Measurements from ENCODE around the gene ZBTB26.
A peak's percentile ranks its signal among the peaks of the same experiment; 100 is the strongest.

DNA sequence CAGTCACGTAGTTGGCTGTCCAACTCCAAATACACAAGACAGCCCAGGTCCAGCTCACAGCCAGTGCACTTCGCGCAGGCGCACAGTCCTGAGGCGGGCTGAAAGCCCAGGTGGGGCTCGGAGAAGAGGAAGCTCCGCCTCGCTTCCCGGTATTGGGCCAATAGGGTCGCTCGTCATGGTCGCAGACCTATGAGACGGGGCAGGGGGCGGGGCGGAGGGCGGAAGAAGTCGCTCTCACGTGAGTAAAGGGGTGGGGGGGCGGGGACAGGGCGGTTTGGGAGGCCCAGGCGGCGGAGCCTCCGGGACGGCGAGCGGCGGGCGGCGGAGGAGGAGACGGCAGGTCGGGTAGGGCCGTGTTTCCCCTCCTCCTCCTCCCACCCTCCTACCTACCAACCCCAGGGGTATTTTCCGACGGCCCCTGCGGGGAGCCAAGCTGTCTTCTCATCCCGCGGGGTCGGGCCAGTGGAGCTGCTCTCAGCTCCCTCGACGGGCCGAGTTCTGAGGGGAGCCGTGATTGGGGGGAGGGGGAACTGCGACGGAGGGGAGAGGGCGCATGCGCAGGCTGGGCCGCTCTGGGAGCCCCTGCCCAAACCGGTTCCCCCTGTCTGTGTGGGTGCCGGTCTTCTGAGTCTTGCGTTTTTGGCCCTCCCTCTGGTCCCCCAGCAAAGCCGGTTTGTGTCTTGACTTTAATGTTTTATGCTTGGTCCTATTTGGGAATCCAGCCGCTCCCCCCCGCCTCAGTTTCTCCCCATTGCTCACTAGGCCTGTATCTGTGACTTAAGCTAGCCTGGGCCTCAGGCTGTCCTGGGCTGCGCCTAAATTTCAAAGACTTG lies 9.7 kb upstream of the ZBTB26 start, which contains the start of gene RABGAP1:
- TF ChIP-seq, protein P1, sequence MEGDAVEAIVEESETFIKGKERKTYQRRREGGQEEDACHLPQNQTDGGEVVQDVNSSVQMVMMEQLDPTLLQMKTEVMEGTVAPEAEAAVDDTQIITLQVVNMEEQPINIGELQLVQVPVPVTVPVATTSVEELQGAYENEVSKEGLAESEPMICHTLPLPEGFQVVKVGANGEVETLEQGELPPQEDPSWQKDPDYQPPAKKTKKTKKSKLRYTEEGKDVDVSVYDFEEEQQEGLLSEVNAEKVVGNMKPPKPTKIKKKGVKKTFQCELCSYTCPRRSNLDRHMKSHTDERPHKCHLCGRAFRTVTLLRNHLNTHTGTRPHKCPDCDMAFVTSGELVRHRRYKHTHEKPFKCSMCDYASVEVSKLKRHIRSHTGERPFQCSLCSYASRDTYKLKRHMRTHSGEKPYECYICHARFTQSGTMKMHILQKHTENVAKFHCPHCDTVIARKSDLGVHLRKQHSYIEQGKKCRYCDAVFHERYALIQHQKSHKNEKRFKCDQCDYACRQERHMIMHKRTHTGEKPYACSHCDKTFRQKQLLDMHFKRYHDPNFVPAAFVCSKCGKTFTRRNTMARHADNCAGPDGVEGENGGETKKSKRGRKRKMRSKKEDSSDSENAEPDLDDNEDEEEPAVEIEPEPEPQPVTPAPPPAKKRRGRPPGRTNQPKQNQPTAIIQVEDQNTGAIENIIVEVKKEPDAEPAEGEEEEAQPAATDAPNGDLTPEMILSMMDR (IDR thresholded peaks at IDR 0.05 in 2 of 3, conservative IDR thresholded peaks at IDR 0.05 in 1 of 3; ENCODE audit: control insufficient read depth in 2 of 3, extremely low read depth in 1 of 3, insufficient read depth in 1 of 3, low read depth in 3 of 3, low read length in 3 of 3) = no peak
- TF ChIP-seq MXI1 (IDR thresholded peaks at IDR 0.05; ENCODE audit: low read depth, low read length) (no peak), SPI1 (IDR thresholded peaks at IDR 0.05; ENCODE audit: borderline replicate concordance, insufficient read depth, low read depth, low read length) (no peak; the same call in 1 of the 2 replicates), POLR2AphosphoS2 (IDR thresholded peaks at IDR 0.05; ENCODE audit: low read depth, low read length) (peak; percentile 90)
